Measurements from ENCODE around the gene CDK16. TPM values are rescaled to one million over a fixed set of nuclear protein-coding genes. Genes with fewer than 3 reads are reported as not detected.

Gene CDK16
- polyA plus RNA-seq, 1 donor from 2014 or later: 99.0 TPM

DNA sequence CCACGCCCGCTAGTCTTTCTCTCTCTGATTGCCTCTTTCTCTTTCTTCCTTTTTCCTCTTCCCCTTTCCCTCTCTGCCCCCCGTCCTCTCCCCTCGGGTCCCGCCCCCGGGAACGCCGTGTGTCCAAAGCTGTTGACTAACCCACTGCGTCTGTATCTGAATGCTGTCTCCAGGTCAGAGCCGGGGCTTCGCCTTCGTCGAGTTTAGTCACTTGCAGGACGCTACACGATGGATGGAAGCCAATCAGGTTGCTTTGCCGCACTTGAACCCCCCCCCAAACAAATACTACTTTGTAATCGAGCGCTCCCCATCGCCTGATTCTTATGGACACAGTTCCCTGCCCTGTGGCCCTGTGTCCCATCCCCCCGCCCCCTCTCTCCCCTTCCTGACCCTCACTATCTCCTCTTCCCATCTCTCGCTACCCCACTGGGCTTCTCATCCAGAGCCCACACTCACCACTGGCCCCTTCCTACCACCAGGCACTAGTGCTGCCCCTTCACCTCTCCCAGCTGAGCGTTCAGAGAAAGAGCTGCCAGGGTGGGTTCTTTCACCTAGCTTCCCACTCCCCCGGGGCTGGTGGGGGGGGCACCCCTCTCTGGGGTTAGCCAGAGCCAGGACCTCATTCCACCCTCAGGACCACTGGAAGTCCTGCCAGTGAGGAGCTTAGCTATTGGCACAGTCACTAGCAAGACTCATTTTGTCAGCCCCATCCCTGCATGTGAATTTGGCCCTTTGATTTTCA is 43.5 kb upstream of the CDK16 start:
- H3K9me3 ChIP-seq (ENCODE audit: low read length): no peaks in the 10 kb centered on the region
- no peak overlapping the region for H3K4me2 ChIP-seq (ENCODE audit: low read length)
- no peaks in the 10 kb centered on the region for H3K27me3 ChIP-seq (ENCODE audit: insufficient read depth, low read depth, low read length)
- H3K9me2 ChIP-seq (ENCODE audit: insufficient read depth, low read length): no peaks in the 10 kb centered on the region
- H4K20me1 ChIP-seq (ENCODE audit: insufficient read depth): no peaks in the 10 kb centered on the region
- H3K27ac ChIP-seq (ENCODE audit: low read length): no peak overlapping the region
- no peak overlapping the region for H2AFZ ChIP-seq (ENCODE audit: low read depth, low read length)
- no peaks in the 10 kb centered on the region for H3F3A ChIP-seq (ENCODE audit: insufficient read depth, low read length, poor library complexity, severe bottlenecking)
- no peaks in the 10 kb centered on the region for H3K79me2 ChIP-seq (replicated peaks; ENCODE audit: insufficient read depth, low read length)
- H3K4me3 ChIP-seq (ENCODE audit: low read length): no peak overlapping the region
- no peaks in the 10 kb centered on the region for H3K36me3 ChIP-seq (ENCODE audit: insufficient read depth, low read length)
- TF ChIP-seq RAD21 (conservative IDR thresholded peaks at IDR 0.05): no peak
- no peak overlapping the region for H3K9ac ChIP-seq (ENCODE audit: low read length)

DNA sequence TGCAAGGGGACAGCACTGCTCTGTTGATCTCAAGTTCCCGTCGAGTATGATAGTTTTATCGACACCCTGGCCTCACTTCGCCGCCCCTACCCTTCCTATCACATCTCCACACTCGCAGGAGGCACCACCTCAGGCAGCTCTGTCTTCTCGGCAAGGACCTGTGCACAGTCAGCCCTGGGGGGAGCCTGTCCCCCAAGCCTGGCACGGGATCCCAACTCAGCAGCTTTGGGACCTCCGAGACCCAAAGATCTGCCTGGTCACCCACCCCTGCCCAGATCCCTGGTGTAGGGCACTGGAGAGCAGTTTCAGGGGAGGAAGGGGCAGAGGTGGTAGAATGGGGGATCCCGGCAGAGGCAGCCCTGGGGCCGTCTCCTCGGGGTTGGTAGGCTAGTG is 42.9 kb upstream of the CDK16 start:
- Histone ChIP-seq H3K9me3 (ENCODE audit: low read length) (no peaks in the 10 kb centered on the region), H4K20me1 (ENCODE audit: insufficient read depth) (no peaks in the 10 kb centered on the region), H3K27me3 (ENCODE audit: insufficient read depth, low read depth, low read length) (no peaks in the 10 kb centered on the region), H3K36me3 (ENCODE audit: insufficient read depth, low read length) (no peaks in the 10 kb centered on the region), H3K4me2 (ENCODE audit: low read length) (no peak overlapping the region), H3K9me2 (ENCODE audit: insufficient read depth, low read length) (no peaks in the 10 kb centered on the region), H3K4me3 (ENCODE audit: low read length) (no peak overlapping the region), H2AFZ (ENCODE audit: low read depth, low read length) (no peak overlapping the region), H3K27ac (ENCODE audit: low read length) (no peak overlapping the region), H3F3A (ENCODE audit: insufficient read depth, low read length, poor library complexity, severe bottlenecking) (no peaks in the 10 kb centered on the region), H3K79me2 (replicated peaks; ENCODE audit: insufficient read depth, low read length) (no peaks in the 10 kb centered on the region), H3K9ac (ENCODE audit: low read length) (no peak overlapping the region)
- TF ChIP-seq, protein P1, sequence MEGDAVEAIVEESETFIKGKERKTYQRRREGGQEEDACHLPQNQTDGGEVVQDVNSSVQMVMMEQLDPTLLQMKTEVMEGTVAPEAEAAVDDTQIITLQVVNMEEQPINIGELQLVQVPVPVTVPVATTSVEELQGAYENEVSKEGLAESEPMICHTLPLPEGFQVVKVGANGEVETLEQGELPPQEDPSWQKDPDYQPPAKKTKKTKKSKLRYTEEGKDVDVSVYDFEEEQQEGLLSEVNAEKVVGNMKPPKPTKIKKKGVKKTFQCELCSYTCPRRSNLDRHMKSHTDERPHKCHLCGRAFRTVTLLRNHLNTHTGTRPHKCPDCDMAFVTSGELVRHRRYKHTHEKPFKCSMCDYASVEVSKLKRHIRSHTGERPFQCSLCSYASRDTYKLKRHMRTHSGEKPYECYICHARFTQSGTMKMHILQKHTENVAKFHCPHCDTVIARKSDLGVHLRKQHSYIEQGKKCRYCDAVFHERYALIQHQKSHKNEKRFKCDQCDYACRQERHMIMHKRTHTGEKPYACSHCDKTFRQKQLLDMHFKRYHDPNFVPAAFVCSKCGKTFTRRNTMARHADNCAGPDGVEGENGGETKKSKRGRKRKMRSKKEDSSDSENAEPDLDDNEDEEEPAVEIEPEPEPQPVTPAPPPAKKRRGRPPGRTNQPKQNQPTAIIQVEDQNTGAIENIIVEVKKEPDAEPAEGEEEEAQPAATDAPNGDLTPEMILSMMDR (IDR thresholded peaks at IDR 0.05; ENCODE audit: poor library complexity, severe bottlenecking): no peak
- TF ChIP-seq MXI1 (conservative IDR thresholded peaks at IDR 0.05; ENCODE audit: poor library complexity, severe bottlenecking): no peak
- TF ChIP-seq, protein P2, sequence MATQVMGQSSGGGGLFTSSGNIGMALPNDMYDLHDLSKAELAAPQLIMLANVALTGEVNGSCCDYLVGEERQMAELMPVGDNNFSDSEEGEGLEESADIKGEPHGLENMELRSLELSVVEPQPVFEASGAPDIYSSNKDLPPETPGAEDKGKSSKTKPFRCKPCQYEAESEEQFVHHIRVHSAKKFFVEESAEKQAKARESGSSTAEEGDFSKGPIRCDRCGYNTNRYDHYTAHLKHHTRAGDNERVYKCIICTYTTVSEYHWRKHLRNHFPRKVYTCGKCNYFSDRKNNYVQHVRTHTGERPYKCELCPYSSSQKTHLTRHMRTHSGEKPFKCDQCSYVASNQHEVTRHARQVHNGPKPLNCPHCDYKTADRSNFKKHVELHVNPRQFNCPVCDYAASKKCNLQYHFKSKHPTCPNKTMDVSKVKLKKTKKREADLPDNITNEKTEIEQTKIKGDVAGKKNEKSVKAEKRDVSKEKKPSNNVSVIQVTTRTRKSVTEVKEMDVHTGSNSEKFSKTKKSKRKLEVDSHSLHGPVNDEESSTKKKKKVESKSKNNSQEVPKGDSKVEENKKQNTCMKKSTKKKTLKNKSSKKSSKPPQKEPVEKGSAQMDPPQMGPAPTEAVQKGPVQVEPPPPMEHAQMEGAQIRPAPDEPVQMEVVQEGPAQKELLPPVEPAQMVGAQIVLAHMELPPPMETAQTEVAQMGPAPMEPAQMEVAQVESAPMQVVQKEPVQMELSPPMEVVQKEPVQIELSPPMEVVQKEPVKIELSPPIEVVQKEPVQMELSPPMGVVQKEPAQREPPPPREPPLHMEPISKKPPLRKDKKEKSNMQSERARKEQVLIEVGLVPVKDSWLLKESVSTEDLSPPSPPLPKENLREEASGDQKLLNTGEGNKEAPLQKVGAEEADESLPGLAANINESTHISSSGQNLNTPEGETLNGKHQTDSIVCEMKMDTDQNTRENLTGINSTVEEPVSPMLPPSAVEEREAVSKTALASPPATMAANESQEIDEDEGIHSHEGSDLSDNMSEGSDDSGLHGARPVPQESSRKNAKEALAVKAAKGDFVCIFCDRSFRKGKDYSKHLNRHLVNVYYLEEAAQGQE (IDR thresholded peaks at IDR 0.05; ENCODE audit: borderline replicate concordance): no peak
- no peak for TF ChIP-seq EP300 (conservative IDR thresholded peaks at IDR 0.05; ENCODE audit: poor library complexity, severe bottlenecking)
- TF ChIP-seq TAF1 (IDR thresholded peaks at IDR 0.05; ENCODE audit: low read depth): no peak
- no peak for TF ChIP-seq EZH2 (IDR thresholded peaks at IDR 0.05; ENCODE audit: borderline replicate concordance, insufficient read depth, low read length, poor library complexity, severe bottlenecking)
- no peak for TF ChIP-seq POLR2AphosphoS5 (IDR thresholded peaks at IDR 0.05)
- no peak for TF ChIP-seq RAD21 (conservative IDR thresholded peaks at IDR 0.05)
- TF ChIP-seq SMC3 (conservative IDR thresholded peaks at IDR 0.05; ENCODE audit: poor library complexity): no peak

All from neural cell (in vitro differentiated cells).